NCI-H2227 (cell line): ENCODE measurements around the gene GJB3.
"Not testable (repeated sequence)": the region's sequence is repeated elsewhere in the genome, so short reads cannot be mapped to it uniquely, and the experiment has no call there.

Source experiments
- DNase-seq: peaks from one replicate; lab custom pipeline; 2025; ENCODE audit not compliant: unreplicated experiment; lab: John Stamatoyannopoulos, UW

Gene GJB3

GRCh38 chr1:34781071-34781843, at the start of gene GJB3:
TSS of gene GJB3 (plus strand) at chr1:34781214. CDS start at chr1:34784763, 3,549 bp downstream.
- DNase-seq: no peak

- DNase-seq: not testable (repeated sequence)
These were observed 48.2 kb upstream of the GJB3 start for GRCh38 chr1:34732831-34733230.

GRCh38 chr1:34736692-34737091, 44.3 kb upstream of the GJB3 start:
- peak; percentile 14 for DNase-seq

GRCh38 chr1:34737236-34737635, 43.8 kb upstream of the GJB3 start:
- DNase-seq: not testable (repeated sequence)

- DNase-seq: no peak
These were observed 41.4 kb upstream of the GJB3 start for GRCh38 chr1:34739613-34740012.

- DNase-seq: peak; percentile 57
These were observed 40.7 kb upstream of the GJB3 start for GRCh38 chr1:34740161-34740868.

- DNase-seq: peak; percentile 89
These were observed 38.2 kb upstream of the GJB3 start for GRCh38 chr1:34742667-34743270.

GRCh38 chr1:34743775-34744174, 37.2 kb upstream of the GJB3 start:
- DNase-seq: no peak

GRCh38 chr1:34744851-34745250, 36.2 kb upstream of the GJB3 start:
- no peak for DNase-seq

GRCh38 chr1:34745666-34746065, 35.3 kb upstream of the GJB3 start:
- DNase-seq: no peak

GRCh38 chr1:34746101-34746500, 34.9 kb upstream of the GJB3 start:
- no peak for DNase-seq

- DNase-seq: peak; percentile 80
These were observed 34.0 kb upstream of the GJB3 start for GRCh38 chr1:34746785-34747637.

- DNase-seq: peak; percentile 80
These were observed 33.4 kb upstream of the GJB3 start for GRCh38 chr1:34747638-34747941.

GRCh38 chr1:34749992-34750391, 31.0 kb upstream of the GJB3 start:
- no peak for DNase-seq

- no peak for DNase-seq
These were observed 30.4 kb upstream of the GJB3 start for GRCh38 chr1:34750610-34751009.

GRCh38 chr1:34753163-34753562, 27.9 kb upstream of the GJB3 start:
- DNase-seq: peak; percentile 14

- no peak for DNase-seq
These were observed 25.9 kb upstream of the GJB3 start, which contains the start of gene GJB5 for GRCh38 chr1:34754964-34755637. TSS of gene GJB5 (plus strand) at chr1:34755047. CDS start at chr1:34757331, 2,284 bp downstream.

- DNase-seq: no peak
These were observed 25.1 kb upstream of the GJB3 start for GRCh38 chr1:34755961-34756360.

GRCh38 chr1:34757386-34757785, 23.6 kb upstream of the GJB3 start:
- no peak for DNase-seq

GRCh38 chr1:34758751-34759150, 22.3 kb upstream of the GJB3 start:
- no peak for DNase-seq
